HG03378 (cell line): ENCODE measurements around the gene AK5.
"Not testable (repeated sequence)": the region's sequence is repeated elsewhere in the genome, so short reads cannot be mapped to it uniquely, and the experiment has no call there.

Source experiments
- ATAC-seq: cut with Tn5 transposase; IDR thresholded peaks from one replicate; pipeline ENCODE4 v1.9.1; 2021; ENCODE audit warnings: mild to moderate bottlenecking, moderate library complexity; ENCODE audit not compliant: unreplicated experiment

AK5 gene

DNA sequence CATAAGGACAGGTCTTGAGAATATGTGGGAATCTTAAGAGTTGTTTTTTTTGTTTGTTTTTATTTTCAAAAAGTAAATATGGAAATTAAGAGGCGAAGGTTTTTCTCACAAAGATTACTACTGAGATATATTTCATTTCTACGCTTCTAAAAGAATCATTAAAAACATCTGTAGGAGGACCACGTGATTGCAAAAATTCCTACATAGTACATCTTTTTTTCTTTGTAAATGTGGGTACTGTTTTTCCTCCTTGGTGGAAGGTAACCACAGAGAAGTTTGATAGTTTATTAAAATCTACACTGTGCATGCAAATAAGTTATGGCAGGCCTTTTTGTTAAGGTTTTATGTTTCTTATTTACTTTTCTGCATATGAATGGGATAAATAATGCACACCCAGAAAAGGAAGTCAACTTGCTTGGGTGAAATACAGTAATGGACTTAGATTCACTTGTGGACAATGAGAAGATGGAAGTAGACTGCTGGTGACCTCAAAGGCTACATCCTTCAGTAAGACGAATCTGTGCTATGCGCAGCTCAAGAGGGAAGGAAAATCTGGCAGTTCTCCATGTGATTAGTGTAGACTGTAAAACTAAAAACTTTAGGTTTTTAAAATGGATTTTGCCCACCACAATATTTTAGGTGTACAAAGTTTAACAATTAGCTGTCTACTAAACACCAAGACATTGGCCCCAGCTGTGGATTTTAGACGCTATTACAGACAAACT is 2.0 kb downstream of the AK5 start:
- no peak for ATAC-seq

DNA sequence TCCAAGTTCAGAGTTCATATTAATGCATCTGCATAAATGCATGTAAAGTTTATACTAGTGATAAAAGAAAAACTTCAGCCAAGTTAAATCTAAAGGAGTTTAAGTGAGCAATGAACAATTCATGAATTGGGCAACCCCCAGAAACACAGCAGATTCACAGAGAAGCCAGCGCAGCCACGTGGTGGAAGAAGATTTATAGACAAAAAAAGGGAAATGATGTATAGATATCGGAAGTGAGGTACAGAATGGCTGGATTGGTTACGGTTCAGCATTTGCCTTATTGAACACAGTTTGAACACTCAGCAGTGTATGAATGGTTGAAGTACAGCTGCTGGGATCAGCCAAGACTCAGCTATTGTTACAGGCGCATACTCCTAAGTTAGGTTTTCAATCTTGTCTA is 5.7 kb downstream of the AK5 start:
- ATAC-seq = no peak

DNA sequence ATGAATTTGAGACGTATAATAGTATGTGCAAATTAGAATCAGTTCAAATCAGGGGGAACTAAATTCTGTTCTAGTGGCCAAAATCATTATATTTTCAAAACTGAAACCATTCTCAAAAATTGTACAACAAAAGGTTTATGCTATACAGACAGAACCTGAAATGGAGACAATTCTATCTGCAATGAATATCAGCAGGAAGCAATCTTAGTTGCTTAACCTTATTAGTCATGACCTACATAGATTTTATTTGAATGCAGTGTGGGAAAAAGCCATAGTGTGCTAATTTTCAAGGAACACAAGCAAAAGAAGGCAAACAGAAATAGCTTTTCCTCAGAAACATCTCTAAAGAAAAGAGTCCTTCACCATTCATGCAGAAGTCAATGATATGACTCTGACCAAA is 6.5 kb downstream of the AK5 start:
- ATAC-seq = no peak

DNA sequence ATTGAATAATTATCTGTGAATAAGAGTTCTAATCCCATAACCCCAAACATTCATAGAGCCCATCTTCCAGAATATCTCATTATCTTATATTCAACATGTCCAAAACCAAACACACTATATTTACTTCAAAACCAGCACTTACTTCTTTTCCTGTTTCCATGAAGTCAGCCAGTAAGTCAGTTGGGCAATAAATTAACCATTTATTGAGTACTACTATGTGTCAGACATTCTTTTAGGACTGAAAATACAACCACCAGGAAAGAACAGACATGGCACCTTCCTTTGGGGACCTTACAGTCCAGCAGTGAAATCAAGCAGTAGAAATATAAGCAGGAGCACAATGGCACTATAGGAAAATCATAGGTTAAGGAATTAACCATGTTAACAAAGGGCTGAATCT is 8.8 kb downstream of the AK5 start:
- ATAC-seq = no peak

DNA sequence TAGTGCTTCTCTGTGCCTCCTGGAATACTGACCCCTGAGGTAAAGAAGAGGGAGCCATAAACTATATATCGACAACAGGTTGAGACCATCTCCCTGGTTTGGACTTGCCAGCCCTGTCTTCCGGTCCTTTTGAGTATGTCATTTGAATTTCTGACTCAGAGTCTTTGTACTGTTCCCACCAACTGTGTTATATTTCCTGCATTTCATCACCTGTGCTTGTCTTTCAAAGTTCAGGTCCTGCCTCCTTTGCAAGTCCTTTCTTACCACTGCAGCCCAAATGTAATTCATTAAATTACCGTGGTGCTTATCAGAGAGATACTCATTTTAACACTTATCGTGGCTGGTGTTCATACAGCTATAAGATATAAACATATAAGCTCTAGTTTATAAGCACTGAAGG is 10.7 kb downstream of the AK5 start:
- no peak for ATAC-seq

DNA sequence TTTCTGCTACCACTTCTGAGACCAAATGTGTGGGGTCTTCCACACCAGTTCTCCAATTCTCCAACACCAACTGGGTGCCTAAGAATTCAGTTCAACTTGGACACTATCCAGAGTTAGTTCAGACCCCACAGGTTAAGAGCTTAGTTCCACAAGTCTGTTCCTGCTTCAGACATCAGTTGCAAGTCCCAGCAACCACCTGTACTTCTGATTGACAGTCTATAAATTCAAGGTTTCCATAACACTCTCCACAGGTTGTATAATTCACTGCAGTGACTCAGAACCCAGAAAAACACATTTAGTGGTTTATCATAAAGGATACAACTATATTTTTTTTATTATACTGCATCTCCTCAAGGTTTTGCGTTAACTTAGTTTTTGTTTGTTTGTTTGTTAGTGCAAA is 18.7 kb downstream of the AK5 start:
- no peak for ATAC-seq

DNA sequence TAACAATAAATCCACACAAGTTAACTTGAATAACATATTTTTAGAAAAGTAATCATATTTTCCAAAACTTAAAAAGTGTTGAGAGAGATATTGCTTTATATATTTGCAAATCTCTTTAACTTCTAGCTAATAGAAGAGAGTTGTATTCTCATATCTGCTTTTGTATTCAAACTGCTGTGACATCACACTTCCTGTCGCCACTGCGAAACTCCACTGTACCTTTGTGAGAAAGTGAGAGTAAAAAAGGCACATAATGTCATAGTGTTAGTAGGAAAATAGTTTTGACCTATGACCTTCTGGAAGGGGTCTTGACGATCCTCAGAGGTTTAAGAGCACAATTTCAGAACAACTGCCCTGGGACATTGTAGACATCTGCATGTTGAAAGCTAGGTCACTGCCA is 21.6 kb downstream of the AK5 start:
- ATAC-seq = no peak

DNA sequence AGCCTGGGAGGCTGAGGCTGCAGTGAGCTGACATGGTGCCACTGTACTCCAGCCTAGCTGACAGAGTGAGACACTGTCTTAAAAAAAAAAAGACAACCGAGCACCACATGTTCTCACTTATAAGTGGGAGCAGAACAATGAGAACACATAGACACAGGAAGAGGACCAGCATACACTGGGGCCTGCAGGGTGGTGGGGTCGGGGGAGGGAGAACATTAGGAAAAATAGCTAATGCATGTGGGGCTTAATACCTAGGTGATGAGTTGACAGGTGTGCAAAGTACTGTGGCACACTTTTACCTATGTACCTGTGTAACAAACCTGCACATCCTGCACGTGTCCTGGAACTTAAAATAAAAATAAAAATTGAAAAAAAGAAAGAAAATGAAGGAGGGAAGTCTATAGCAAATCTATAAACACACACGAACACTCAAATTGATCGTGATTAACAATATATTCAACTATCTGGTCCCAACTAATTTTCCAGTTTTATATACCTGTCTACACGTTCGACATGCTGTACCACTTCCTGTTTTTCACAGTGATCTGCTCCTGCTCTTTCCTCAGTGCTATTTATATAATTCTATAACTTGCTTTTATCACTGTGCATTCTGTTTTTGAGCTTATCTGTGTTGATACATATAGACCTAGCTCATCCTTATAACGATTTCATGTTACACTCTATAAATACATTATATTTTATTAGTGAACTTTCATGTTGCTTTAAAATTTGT is 27.2 kb downstream of the AK5 start:
- no peak for ATAC-seq

DNA sequence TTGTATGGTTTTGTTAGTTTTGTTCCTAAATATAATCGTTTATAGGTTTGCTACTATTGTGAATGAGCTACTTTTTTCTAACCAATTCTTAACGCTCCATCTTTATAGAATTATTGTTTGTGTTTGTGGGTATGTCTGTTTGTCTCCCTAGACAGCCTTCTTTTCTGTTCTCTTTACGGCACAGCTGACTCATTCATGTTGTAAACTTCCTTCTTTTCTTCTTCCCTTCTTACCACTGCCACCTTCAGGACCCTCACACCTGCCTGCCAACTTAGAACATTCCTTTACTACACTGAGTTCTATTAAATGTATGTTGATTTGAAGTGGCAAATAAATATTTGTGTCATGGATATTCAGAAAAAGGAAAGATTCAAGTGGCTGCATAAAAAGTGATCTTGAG is 29.1 kb downstream of the AK5 start:
- no peak for ATAC-seq

DNA sequence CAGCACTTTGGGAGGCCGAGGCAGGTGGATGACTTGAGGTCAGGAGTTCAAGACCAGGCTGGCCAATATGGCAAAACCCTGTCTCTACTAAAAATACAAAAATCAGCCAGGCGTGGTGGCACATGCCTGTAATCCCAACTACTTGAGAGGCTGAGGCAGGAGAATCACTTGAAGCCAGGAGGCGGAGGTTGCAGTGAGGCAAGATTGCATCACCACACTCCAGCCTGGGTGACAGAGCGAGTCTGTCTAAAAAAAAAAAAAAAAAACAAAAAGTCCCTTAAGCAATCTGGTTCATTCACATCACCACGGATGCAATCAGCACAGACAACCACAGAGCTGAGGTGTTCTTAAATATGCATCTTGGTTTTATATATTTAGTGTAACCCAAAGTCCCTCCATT is 30.5 kb downstream of the AK5 start:
- not testable (repeated sequence) for ATAC-seq

DNA sequence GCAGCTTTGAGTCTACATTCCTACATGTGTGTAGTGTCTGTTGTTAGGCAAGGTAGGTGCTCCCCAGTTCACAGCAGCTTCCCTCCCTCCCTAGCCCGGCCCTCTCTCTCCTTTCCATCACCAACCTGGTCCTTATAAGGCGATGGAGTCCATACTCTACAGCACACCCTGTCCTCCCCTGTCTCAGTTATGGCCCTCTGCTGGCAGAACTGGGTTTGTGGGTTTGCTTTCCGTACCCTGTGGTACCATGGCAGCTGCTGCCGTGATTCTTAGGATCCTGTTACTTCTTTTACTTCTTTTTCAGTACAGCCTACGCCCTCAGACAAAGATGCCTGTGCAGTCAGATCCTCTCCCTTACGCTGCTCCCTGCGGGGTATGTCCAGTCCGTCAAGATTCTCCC is 31.7 kb downstream of the AK5 start:
- no peak for ATAC-seq

DNA sequence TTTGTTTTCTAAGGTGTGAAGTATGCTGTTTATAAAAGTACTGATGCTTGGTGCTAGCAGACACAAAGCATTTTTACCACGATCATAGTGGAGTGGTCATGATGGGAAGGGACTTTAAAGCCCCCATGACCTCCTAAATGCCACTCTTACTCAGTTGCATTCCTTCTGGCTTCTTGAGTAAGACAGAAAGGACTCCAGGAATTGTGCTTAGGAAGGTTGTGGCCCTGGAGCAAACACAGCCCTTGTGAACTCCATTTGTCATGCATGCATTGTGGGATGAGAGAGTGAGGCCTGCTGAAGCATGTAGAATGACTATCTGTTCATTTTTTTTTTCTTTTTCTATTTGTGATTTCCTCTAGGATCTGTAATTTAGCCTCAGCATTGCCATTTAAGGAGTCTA is 34.2 kb downstream of the AK5 start:
- ATAC-seq = no peak

DNA sequence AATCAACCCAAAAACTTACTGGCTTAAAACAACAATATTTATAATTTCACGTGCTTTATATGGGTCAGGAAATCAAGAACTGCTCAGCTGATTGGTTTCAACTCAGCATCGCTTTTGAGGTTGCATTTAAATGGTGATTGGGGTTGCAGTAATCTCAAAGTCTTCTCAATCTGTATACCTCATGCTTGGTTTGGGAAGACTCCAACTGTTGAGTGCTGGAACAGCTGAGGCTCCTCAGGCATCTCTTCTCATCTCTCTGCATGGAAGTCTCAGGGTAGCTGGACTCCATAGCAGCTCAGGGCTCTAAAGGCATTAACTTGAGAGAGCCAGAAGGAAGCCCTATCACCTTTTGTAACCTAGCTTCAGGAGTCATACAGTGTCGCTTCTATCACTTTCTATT is 35.1 kb downstream of the AK5 start:
- no peak for ATAC-seq

DNA sequence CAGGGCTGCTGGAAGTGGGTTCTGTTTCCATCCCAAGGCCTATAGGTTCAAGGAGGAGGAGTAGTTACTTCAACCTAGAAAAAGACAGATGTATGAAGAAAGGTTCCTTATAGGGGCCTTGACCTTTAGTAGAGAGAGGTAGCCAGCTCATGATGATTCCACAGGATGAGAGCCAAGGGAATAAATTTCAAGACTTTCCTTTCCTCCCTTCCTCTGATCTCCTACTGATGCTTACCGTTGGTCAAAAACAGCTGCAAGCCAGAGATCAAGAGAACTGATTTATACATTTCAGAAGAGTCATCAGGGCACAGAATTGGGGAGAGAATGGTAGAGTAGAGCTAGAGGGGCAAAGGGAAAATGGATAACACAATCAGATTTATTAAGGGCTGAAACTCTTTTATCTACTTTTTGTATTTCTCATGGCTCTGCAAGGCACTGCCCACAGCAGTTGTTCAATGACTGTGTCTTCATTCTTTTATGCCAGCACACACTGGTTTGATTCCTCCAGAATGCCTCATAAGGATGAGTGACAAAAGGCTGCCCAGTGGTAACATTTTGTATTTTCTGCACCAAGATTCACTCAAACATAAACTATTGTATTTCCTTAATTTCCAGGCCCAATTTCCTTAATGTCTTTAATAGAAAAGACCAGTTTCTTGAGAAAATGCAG is 37.4 kb downstream of the AK5 start:
- ATAC-seq = no peak

DNA sequence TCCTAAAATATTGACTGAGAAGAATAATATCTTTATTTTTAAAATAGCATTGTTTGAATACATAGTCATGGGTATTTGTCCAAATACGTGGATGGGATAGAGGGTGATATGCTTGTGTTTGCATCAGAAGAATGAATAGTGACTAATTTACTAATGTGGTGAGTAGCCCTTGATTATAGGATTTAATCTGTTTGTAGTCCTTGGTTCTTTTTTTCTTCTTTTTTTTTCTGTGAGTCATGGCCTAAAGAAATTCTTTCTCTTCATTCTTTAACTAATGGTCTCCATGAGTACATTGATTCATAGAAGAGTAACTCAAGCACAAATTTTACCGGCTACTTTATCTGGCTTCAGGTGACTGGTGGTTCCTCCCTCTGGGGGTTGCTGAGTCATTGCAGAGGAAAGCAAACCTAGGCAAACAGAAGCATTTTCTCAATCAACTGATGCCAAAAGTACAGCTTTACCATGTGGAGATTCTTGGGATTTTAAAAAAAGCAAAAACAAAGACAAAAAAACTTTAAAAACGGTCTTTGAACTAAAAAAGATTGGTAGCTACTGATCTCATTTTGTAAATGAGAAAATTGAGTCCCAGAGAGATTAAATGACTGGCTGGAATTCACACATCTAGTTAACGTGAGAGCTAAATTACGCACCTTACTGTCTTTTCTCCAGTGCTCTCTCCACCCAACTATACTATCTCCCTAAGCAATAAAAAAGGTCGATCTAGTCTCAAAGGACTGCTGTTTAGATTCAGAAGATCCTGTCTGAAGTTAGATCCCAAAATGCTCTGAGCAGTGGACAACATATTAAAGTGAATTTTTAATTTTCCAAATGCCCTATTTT is 40.5 kb downstream of the AK5 start:
- ATAC-seq = no peak

DNA sequence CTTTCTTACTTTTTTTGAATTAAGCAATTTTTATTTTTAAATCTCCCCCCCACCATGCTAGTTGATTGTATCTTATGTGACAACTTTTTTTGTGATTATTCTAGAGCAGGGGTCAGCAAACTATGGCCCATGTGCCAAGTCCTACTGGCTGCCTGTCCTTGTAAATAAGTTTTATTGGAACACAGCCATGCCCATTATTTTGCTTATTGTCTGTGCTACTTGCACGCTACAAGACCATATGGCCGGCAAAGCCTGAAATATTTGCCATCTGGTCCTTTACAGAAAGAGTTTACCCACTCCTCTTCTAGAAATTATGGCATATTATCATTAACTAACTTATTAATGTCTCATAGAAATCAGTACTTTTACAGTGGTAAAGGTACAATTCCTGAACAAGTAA is 51.7 kb downstream of the AK5 start:
- ATAC-seq = no peak

DNA sequence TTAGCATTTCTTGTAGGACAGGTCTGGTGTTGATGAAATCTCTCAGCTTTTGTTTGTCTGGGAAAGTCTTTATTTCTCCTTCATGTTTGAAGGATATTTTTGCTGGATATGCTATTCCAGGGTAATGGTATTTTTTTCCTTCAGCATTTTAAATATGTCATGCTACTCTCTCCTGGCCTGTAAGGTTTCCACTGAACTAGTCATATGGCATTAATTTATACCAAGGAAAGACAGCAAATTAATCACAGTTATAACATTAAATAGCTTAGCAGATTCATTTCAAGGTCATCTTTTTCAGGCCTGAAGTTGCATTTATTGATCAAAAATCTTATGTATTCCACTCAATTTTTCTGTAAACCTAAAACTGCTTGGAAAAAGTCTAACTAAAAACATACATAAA is 54.9 kb downstream of the AK5 start:
- ATAC-seq = no peak

DNA sequence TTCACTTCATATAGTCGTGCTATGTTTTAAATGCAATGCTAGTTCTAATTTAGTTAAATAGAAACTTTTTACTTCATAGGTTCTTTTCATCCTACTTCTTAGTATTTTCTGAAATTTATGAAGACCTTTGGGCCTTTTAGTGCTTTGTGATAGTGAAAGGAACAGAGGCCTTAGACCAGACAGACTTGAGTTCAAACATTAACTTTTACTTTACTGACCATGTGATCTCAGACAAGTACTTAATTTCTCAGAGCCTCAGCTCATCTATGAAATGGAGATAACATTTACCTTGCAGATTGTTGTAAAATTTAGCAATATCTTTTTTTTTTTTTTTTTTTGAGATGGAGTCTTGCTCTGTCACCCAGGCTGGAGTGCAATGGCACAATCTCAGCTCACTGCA is 57.5 kb downstream of the AK5 start:
- ATAC-seq = no peak

DNA sequence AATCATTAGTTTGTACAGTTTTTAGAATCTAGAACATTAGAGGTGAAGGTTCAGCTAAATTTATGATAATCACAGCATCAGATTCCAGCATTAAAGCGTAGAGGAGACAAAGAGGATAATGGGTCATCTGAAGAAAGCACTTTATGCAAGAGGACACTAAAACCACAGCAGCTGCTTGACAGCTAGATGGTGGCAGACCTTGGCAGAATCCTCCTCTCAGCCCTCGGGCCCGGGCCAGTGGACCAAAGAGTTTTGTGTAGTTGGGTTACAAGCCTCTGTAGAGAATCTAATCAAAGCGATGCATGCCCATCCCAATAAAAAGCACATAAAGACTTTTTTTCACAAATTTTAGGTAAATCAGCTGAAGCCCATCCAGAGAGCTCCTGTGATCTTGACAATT is 59.4 kb downstream of the AK5 start:
- ATAC-seq = no peak

DNA sequence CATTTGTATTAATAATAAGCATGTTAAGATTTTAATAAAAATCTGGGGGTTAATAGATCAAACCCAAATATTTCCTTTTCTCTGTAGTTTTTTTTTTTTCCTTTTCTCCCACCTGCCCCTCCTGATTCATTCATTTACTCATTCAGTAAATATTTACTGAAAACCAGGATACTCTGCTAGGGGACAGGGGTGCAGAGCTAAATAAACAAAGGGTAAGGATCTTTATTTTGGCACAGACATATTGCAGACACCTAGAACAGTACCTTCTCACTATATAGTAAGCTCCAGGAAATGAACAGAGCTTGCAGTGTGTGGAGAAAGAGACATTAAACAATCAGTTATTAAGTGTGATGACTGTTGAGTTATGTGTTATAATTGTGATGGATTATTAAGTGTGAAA is 60.9 kb downstream of the AK5 start:
- no peak for ATAC-seq

DNA sequence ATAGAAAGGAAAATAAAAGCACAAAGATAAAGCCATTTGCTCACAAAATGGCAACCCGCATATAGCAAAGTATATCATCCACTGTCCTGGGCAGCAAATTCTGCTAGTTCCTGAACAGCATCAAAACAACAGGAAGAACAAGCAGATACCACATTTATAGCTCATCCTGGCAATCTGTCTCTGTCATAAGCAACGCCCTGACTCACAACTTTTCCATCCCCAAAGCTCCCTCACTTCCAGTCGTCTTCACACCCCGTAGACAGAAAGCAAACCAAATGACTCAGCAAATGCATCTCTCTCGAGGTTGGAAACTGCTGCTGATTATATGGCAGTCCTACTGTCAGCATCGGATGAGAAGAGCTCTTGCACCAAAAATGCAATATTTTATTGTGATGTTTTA is 65.8 kb downstream of the AK5 start:
- no peak for ATAC-seq
